NCI-H524 treated with DMSO at 0.1 percent for 48 hours (cell line): ENCODE data around the gene GPR15LG.
"Not testable (repeated sequence)": the region's sequence is repeated elsewhere in the genome, so short reads cannot be mapped to it uniquely, and the experiment has no call there.

ENCODE experiments used
- DNase-seq: peaks from one replicate; lab custom pipeline; 2025; lab: John Stamatoyannopoulos, UW

Gene GPR15LG

DNA sequence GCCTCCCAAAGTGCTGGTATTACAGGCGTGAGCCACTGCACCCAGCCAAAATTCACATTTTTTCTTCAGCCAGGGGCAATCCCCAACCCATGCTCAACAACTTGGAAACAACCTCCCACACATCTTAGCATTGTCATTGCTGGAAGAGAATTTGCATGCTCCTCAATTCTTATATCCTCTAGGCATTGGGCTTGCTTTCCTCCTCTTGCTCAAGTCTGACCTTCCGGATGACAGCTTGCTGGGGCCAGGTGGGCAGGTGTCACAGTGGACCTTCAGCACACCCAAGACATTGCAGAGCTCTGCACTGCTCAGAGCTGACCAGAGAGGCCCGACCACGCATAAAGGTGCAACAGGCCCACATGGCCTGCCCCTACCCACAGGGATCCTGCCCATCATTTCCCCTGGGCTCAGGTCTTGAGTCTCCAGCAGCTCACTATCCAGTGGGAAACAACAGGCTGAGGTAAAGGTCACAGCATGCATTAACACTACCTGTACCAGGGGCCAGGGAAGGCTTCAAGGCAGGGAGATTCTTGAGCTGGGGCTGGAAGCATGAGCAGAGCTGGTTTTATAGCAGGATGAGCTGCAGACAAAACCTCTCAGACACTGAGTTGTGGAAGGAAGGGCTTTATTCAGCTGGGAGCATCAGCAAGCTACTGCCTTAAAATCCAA lies 6.8 kb upstream of the GPR15LG start:
- DNase-seq = no peak

DNA sequence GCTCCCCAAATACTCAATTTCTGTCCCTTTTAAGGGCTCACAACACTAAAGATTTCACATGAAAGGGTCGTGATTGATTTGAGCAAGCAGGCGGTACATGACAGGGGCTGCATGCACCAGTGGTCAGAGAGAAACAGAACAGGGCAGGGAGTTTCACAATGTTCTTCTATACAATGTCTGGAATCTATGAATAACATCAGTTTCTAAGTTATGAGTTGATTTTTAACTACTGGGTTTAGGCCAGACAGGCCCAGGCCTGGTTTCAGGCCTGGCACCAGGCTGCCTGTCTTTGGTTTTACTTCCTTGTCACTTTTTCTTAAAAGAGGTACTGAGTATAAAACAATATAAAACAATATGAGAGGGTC lies 6.3 kb upstream of the GPR15LG start:
- not testable (repeated sequence) for DNase-seq

DNA sequence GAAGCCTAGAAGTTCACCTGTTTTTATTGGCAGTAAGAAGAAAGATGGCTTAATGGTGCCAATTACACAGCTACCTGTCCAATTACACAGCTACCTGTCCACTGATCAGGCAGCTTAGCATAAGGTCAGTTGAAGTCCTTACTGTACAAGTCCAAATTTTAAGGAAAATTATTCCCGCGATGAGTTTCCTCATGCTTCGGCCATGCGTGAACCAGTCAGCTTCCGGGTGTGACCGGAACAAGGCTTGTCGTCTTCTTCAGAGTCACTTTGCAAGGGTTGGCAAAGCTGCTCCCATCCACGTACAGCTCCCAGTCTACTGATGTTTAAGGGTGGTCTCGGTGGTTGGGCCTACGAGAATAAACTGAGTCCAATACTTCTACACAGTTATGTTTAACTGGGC lies 5.2 kb upstream of the GPR15LG start:
- not testable (repeated sequence) for DNase-seq

DNA sequence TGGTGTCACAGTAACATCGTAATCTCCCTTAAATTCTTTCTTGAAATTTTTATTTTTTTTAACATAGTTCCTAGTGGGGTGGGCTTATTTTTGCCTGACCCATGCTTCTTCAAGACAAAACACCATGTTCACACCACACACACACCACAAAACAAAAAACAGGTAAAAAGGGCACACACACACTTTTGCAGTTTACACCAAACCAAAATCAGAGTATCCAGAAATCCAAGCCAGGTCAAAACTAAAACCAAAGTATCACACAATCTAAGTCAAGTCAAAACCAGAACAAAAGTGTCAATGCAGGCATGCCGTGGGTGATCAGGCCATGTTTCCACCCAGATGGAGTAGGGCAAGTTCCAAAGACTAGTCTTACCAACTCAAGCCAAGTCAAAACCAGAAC lies 2.4 kb upstream of the GPR15LG start:
- not testable (repeated sequence) for DNase-seq

DNA sequence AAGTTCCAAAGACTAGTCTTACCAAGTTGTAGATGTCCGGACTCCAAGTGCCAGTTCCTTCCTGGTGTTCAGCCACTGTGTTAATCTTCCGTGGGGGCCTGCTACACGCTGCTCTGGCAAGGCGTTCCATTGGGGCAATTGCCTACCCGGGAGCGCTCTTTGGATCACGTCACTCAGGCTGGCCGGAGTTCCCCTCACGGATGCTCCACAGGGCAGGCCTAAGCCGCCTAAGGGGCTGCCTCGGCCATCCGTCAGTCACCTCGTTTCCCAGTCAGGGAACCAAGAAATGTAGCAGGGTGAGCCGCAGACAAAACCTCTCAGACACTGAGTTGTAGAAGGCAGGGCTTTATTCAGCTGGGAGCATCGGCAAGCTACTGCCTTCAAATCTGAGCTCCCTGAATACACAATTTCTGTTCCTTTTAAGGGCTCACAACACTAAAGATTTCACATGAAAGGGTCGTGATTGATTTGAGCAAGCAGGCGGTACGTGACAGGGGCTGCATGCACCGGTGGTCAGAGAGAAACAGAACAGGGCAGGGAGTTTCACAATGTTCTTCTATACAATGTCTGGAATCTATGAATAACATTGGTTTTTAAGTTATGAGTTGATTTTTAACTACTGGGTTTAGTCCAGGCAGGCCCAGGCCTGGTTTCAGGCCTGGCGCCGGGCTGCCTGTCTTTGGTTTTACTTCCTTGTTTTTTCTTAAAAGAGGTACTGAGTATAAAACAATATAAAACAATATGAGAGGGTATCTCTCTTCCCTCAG lies 1.7 kb upstream of the GPR15LG start:
- DNase-seq = not testable (repeated sequence)

DNA sequence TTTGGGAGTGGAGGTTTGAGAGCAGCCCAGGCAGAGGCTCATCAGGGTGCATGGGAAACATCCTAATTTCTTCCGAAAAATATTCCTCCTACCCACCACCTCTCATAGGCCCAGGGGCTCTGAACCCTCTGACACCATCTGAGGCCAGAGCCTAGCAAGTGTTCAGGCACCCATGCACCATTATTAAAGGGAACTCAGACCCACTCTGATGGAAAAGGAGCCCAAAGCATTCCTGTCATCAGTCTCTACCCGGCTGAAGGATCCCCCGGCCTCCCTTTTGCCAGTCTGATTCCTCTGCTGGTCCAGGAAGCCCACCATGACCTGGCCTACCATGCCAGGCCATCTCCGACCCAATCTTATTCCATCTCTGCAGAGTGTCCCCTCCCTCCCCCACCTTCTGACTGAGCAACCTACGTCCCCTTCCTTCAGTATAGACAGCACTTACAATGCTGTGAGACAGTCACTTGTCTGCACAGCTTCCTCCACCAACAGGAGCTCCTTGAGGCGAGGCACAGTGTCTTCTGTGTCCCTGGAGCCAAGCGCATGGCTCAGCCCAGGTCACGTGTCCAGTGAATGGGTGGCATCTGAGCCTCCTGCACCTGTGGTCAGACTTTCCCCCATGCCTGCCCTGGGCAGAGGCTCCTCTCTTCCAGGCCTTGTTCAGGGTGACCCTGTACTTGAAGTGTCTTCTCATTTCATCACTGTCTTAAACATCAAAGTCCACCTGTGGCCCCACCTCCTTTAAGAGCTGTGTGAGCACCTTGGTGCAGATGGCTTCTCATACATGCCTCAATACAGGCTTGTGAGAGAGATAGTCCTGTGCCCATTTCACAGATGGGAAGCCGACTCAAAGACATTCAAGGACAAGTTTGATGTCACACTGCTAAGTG lies 889 bp upstream of the GPR15LG start:
- no peak for DNase-seq

DNA sequence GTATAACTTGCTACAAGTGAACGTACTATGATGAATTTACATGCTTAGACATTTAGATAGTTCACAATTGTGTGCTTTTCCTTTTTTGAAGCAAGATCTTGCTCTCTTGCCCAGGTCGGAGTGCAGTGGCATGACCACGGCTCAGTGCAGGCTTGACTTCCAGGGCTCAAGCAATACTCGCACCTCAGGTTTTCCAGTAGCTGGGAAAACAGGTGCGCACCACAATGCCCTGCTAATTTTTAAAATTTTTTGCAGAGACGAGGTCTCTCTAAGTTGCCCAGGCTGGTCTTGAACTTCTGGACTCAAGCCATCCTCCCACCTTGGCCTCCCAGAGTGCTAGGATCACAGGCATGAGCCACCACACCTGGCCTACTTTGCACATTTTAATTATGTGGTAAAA lies 1.8 kb downstream of the GPR15LG start:
- no peak for DNase-seq

DNA sequence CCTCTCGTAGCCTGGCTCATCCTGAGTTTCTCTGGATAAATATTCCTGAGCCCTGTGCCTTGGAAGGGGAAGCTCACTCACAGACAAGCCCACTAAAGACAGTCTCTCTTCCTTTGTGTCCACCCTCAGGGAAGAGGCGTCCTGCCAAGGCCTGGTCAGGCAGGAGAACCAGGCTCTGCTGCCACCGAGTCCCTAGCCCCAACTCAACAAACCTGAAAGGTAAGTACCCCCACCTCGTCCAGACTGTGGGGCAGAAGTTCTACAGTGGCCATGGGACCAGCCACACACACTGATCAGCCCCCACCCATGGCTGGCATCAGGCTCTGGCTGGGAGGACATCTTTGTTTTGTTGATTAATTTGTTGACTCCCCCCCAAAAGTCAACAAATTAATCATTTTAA lies 2.8 kb downstream of the GPR15LG start:
- no peak for DNase-seq

DNA sequence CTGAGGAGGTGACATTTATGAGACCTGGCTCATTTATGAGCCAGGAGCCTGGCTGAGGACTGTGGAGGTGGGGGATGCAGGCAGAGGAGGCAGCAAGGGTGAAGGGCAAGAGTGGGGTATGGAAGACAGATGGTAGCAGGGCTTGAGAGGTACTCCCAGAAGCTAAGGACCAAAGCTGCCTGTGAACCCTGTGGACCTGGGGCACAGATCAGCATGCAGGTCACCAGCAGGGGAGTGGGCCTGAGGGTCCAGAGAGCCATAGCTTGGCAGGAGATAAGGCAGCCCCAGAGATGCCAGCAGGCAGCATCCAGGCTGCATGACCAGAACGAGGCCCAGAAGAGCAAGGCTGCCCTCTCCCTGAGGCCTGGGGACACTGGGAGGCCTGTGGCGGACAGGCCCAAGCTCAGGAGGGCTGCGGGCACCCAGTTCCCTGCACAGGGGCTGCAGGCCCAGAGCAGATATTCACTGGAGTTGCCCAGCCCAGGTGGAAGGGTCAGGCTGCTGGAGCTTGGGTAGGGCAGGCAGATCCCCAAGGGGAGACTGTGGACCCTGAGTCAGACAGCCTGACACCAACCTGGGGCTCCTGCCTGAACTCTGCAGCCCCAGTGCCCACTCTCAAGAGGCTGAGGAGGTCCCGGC lies 3.4 kb downstream of the GPR15LG start:
- DNase-seq = no peak

DNA sequence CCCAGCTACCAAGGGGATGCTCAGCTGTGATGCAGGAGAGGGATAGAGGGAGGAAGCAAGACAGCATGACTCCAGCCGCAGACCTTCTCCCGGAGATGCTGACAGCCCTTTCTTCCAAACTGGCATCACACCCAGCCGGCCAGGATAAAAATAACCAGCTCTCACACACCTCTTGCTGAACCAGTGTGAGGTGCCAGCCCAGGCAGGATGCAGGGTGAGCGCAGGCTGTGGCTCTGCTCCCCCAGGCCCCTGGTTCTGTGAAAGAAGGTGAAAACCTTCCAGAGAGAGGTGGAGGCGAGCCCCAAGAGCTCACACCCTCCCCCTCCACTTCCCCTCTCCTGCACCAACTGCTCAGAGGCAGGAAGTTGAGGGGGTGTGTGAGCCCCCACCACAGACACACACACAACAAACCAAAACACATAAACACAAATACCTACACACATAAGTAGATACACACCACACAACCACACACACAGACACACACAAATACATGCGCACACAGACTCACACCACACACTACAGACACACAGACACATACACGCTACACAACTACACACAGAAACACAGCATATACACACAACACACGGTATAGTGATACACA lies 4.0 kb downstream of the GPR15LG start:
- DNase-seq = no peak

DNA sequence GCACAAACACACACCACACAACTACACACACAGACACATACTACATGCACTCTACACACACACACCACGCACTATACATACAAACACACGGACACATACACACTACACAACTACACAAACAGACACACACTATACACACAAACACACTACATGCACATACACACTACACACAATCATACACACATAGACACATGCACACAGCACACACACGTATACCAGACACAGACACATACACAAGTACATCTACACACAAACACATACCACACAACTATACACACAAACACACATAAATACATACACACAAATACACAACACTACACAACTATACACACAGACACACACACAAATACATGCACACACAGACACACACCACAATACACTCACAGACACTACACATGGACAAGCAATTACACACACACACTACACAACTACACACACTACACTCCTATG lies 4.6 kb downstream of the GPR15LG start:
- no peak for DNase-seq

DNA sequence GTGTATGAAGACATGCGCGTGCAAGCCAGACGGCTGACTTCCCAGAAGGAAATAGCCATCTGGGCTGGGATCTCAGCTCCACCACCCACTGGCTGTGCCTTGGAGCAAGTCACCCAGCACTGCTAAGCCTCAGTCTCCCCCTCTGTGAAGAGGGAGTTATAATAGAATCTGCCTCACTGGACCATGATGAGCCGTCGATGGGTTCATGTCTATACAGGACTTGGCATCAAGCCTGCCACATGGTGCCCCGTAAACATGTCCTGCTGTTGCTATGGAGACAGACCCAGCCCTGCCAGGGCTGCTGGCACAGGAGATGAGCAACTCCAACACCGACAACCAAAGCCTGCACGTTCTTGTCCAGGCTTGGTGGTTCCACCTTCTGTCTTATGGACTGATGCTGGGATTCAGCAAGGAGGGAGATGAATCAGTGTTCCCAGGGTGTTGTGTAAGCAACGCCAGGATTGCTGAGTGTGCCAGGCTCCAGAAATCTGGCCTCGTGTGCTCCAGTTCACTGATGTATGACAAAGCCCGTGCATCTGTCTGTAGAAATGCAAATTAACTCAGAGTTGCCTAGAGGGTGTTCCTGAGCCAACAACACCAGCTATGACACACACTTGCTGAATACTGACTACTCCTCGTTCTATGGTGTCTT lies 5.6 kb downstream of the GPR15LG start:
- peak; percentile 49 for DNase-seq

DNA sequence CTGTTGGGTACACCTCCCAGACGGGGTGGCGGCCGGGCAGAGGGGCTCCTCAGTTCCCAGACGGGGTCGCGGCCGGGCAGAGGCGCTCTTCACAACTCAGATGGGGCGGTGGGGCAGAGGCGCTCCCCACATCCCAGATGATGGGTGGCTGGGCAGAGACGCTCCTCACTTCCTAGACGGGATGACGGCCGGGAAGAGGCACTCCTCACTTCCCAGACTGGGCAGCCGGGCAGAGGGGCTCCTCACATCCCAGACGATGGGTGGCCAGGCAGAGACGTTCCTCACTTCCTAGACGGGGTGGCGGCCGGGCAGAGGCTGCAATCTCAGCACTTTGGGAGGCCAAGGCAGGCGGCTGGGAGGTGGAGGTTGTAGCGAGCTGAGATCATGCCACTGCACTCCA lies 6.8 kb downstream of the GPR15LG start:
- DNase-seq = not testable (repeated sequence)

DNA sequence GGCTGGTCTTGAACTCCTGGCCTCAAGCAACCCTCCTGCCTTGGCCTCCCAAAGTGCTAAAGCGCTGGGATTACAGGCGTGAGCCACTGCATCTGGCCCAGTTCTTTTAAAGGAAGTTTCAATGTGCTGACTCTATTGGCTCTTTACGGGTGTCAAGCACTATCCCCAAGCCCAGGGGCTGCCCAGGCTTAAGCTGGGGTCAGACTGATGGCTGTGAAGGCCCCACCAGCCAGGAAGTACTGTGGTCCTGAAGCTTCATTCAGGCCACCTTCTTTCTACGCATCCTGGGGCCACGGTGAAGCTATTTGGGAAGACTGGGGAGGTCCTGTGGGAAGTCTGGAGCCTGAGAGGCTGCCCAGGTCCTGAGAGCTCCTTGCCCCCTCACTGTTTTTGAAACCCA lies 8.0 kb downstream of the GPR15LG start:
- DNase-seq = no peak

DNA sequence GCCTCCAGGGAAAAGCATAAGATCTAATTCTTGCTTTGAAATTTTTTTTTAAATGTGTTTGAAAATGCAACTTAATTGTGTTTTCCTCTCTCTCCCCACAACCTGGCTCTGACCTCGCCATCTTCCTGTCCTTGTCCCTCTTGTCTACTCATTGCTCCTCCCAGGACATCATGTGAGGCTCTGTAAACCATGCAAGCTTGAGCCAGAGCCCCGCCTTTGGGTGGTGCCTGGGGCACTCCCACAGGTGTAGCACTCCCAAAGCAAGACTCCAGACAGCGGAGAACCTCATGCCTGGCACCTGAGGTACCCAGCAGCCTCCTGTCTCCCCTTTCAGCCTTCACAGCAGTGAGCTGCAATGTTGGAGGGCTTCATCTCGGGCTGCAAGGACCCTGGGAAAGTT lies 10.9 kb downstream of the GPR15LG start:
- DNase-seq = no peak

DNA sequence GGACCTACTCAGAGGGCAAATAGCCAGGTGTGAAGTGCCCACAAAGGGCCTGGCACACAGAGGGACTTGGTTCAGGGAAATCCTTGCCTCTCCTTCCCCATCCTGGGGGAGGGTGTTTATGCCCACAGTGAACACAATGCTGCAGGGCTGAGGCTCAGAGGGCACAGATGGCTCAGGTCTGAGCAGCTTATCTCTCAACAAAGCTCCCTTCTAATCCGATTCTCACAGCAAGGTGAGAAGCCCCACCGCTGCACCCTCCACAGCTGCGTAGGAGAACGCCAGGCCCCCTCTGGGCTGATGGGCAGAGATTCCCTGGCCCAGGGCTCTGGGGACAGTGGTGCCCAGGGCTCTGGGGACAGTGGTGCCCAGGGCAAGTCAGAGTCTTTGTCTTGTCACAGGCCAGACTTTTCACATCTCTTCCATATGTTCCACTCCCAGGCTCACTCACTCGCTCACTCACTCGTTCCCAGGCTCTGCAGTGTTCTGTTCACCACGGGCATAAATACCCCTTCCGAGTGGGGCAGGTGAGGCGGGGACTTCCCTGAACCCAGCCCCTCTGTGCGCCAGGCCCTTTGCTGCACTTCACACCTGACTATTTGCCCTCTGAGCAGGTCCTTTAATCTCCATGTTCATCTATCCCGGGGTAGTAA lies 12.1 kb downstream of the GPR15LG start:
- DNase-seq = peak; percentile 54

DNA sequence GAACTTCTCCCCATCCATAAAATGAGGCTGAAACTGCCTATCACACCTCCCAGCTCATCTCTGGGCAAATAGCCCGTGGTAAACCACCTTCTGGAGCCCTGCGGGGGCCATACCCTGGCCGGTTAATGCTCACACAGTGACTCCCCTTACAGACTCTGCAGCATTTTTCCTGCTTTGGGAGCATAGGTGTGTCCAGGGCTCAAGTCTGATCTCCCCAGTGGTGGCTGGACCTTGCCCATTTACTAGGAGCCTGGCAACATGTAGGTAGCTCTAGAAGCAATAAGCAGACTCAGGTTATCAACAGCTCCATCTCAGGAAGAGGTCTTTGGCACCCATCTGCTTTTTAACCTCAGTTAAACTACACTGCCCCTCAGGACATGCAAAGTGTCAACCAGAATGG lies 15.2 kb downstream of the GPR15LG start:
- no peak for DNase-seq

DNA sequence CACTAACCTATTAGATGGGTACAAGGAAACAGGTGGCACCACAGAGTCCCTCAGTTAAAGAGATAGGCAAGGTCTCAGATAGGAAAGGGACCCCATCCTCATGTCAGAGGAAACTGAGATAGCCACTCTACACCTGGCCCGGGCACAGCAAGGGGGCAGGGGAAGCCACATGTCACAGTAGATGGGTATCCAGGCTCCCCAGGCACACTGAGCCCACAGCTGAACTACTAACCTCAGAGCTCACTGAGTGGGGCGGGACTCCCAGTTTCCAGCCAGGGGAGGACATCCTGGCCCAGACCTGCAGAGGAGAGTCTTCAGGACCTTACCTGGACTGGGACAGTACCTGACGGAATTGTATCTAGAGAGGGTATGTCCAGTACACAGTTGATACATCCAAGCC lies 17.0 kb downstream of the GPR15LG start:
- no peak for DNase-seq

DNA sequence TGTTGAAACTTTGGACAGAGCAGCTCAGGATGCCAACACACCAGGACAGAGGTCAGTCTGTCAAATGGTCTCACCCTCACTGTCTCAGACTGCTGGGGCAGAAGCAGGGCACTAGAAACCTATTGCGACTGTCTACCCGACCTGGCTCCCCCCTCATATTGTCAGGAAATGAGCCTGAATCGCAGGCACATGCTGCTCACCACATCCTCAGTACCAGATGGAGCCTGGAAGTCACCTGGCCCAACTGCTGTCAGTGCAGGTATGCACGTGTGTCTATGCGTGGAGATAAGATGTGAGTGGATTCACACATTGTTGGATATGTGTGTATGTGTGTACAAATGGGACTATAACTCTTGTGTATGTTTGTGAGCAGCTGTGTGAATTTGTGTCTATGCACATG lies 17.5 kb downstream of the GPR15LG start:
- DNase-seq = no peak

DNA sequence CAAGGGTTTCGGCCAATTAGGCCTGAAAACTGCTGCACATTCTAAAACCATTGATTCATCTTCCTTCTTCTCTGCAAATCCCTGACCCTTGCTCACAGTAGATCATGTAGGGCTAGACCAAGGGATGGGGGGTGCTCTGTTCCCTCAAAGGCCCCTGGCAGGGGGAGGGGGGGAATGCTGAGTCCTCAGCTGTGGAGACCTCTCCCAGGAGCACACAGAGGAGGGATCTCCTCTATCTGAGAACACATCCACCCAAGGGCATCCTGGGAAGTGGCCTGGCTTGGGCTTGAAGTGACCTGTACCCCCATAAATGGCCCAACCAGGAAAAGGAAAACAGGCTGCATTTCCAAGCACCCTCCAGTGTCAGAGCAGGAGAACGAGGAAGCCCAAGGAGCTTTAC lies 19.7 kb downstream of the GPR15LG start:
- DNase-seq = no peak
